GM23338 (cell line): ENCODE results near the gene EFCAB12. TPM values are rescaled to one million over a fixed set of nuclear protein-coding genes. Genes with fewer than 3 reads are reported as not detected.

Experiments
- ATAC-seq: fragments of 200-7000 bp; cut with Tn5 transposase; 3 replicates; pipeline ENCODE4 v1.9.1; 2020
- DNase-seq: peaks from one replicate; pipeline ENCODE4 v3.0.0-alpha.2; 2015; ENCODE audit warnings: low spot score
- H2AFZ ChIP-seq: fragments of 200-600 bp; sonication (generic); 2 replicates; pipeline ENCODE4 v1.8.0; 2016; ENCODE audit warnings: antibody characterized with exemption, mild to moderate bottlenecking, moderate library complexity
- H3F3A ChIP-seq: fragments of 200-600 bp; sonication (generic); replicated peaks from 2 replicates; pipeline ENCODE4 v1.8.0; 2017; ENCODE audit warnings: antibody characterized with exemption, mixed run types, low read depth
- H3K27ac ChIP-seq: fragments of 200-600 bp; sonication (generic); 2 replicates; pipeline ENCODE4 v1.6.1; 2016; ENCODE audit warnings: low read depth
- H3K27me3 ChIP-seq: fragments of 200-600 bp; sonication (generic); 2 replicates; pipeline ENCODE4 v1.8.0; 2016; ENCODE audit warnings: mild to moderate bottlenecking, mixed run types, moderate library complexity; ENCODE audit not compliant: insufficient read depth
- H3K36me3 ChIP-seq: fragments of 200-600 bp; sonication (generic); 2 replicates; pipeline ENCODE4 v1.8.0; 2016; ENCODE audit warnings: mild to moderate bottlenecking; ENCODE audit not compliant: insufficient read depth
- H3K4me1 ChIP-seq: fragments of 200-600 bp; sonication (generic); 2 replicates; pipeline ENCODE4 v1.8.0; 2016; ENCODE audit warnings: mild to moderate bottlenecking, moderate library complexity; ENCODE audit not compliant: insufficient read depth
- H3K4me2 ChIP-seq: fragments of 200-600 bp; sonication (generic); 2 replicates; pipeline ENCODE4 v1.7.1; 2017; ENCODE audit warnings: mixed run types
- H3K4me3 ChIP-seq: fragments of 200-600 bp; sonication (generic); 2 replicates; pipeline ENCODE4 v1.6.1; 2016; ENCODE audit warnings: mixed run types
- H3K79me2 ChIP-seq: fragments of 200-600 bp; sonication (generic); replicated peaks from 2 replicates; pipeline ENCODE4 v1.8.0; 2017; ENCODE audit warnings: mild to moderate bottlenecking; ENCODE audit not compliant: insufficient read depth
- H3K9me2 ChIP-seq: fragments of 200-600 bp; sonication (generic); 2 replicates; pipeline ENCODE4 v1.8.0; 2017; ENCODE audit not compliant: insufficient read depth
- H4K20me1 ChIP-seq: fragments of 200-600 bp; sonication (generic); replicated peaks from 2 replicates; pipeline ENCODE4 v1.8.0; 2017; ENCODE audit warnings: mild to moderate bottlenecking; ENCODE audit not compliant: insufficient read depth
- H3K27ac Mint-ChIP-seq: 2 replicates; pipeline ENCODE4 v1.8.0; 2020; ENCODE audit warnings: inconsistent platforms, mild to moderate bottlenecking, moderate library complexity, mixed read lengths
- H3K27me3 Mint-ChIP-seq: 3 replicates; pipeline ENCODE4 v1.8.0; 2022; ENCODE audit warnings: low read depth, mild to moderate bottlenecking, moderate library complexity, mixed read lengths, inconsistent platforms; ENCODE audit not compliant: insufficient read depth, poor library complexity
- H3K36me3 Mint-ChIP-seq: 3 replicates; pipeline ENCODE4 v1.8.0; 2021; ENCODE audit warnings: low read depth, mild to moderate bottlenecking, inconsistent platforms, moderate library complexity, mixed read lengths
- H3K4me1 Mint-ChIP-seq: 3 replicates; pipeline ENCODE4 v1.8.0; 2020; ENCODE audit warnings: mild to moderate bottlenecking, inconsistent platforms, mixed read lengths
- H3K4me3 Mint-ChIP-seq: 3 replicates; pipeline ENCODE4 v1.8.0; 2021; ENCODE audit warnings: moderate library complexity, mild to moderate bottlenecking, inconsistent platforms, mixed read lengths
- H3K9me3 Mint-ChIP-seq: 3 replicates; pipeline ENCODE4 v1.8.0; 2020; ENCODE audit warnings: moderate library complexity, mild to moderate bottlenecking, inconsistent platforms, mixed read lengths
- CREB1 ChIP-seq: fragments of 250-450 bp; sonication (Bioruptor Pico); IDR thresholded peaks from 2 replicates; pipeline ENCODE4 v1.5.0; 2020; ENCODE audit warnings: low read depth, mild to moderate bottlenecking, moderate library complexity
- EZH2 ChIP-seq: fragments of 200-600 bp; sonication (generic); IDR thresholded peaks from one replicate; pipeline ENCODE4 v1.8.0; 2017; ENCODE audit warnings: antibody characterized with exemption, mild to moderate bottlenecking, low read depth; ENCODE audit not compliant: unreplicated experiment
- EZH2phosphoT487 ChIP-seq: fragments of 200-600 bp; sonication (generic); IDR thresholded peaks from one replicate; pipeline ENCODE4 v1.8.1; 2018; ENCODE audit warnings: antibody characterized with exemption; ENCODE audit not compliant: unreplicated experiment
- POLR2AphosphoS5 ChIP-seq: IDR thresholded peaks from 2 replicates; pipeline ENCODE4 v1.6.1; 2016; ENCODE audit warnings: antibody characterized with exemption, low read depth
- polyA plus RNA-seq: library from polyadenylated mRNA; unstranded; fragments of >200 nt; fragmentation: Nextera tagmentation; extraction: Ambion mirVana; gene quantifications from 2 replicates; pipeline ENCODE4 v1.2.1, GENCODE V29; 2016
- total RNA-seq: library from RNA; depleted of rRNA; stranded (reverse); fragments of >200 nt; shearing (Covaris generic); gene quantifications from 2 replicates; pipeline ENCODE4 v1.2.3, GENCODE V29; 2014
- TF ChIP-seq, protein P1 (sequence below): IDR thresholded peaks from one replicate; pipeline ENCODE4 v1.6.1; 2018; ENCODE audit warnings: antibody characterized with exemption; ENCODE audit not compliant: unreplicated experiment

The EFCAB12 gene
- total and polyA plus RNA-seq, 2 experiments from 2014 or later = 0.24 to 0.65 TPM

DNA sequence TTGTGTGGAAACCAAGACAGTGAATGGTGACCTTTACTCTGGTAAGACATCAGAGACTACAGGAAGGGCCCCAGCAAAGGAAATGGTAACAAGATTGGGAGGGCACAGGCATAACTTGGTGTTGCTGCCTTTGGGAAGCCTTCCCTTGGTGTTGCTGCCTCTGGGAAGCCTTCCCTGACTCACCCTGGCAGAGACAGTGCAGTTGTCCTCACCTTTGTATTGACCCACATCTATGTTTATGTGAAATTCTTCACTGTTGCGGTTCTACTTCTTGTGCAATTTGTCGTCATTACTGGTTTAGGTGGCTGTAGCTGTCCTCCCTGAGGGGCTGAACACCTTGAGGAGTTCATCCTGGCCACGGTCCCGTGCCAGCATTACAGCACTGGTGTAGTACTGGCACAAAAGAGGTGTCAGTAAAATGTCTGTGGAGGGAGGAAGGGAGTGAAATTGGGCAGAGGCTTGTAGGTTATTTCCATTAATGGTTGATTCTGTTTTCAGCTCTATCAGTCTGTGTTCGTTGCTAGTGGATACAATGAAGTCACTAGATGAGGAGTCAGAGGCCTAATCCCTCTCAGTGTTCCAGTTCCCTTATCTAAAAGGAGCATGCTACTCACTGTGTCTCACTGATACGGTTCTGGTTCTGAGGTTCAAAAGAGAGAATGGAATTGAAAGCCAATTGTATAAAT, 33.2 kb upstream of the EFCAB12 start:
- Histone ChIP-seq H4K20me1 (peaks cover 5% of the 10 kb centered on the region; the same call in 1 of the 2 replicates), H3K79me2 (no peaks in the 10 kb centered on the region), H3K9me2 (no peaks in the 10 kb centered on the region), H3K27me3 (no peaks in the 10 kb centered on the region), H3K4me3 (no peak overlapping the region), H3K4me1 (no peaks in the 10 kb centered on the region), H3F3A (no peaks in the 10 kb centered on the region), H3K27ac (no peak overlapping the region), H2AFZ (no peak overlapping the region), H3K36me3 (peaks cover 9% of the 10 kb centered on the region; the same call in 1 of the 2 replicates), H3K4me2 (no peak overlapping the region)
- H3K9me3 Mint-ChIP-seq = no peaks in the 10 kb centered on the region
- TF ChIP-seq POLR2AphosphoS5 = no peak
- no peaks in the 10 kb centered on the region for H3K27me3 Mint-ChIP-seq
- no peak for DNase-seq
- no peaks in the 10 kb centered on the region for H3K4me1 Mint-ChIP-seq
- H3K4me3 Mint-ChIP-seq = no peak overlapping the region
- H3K36me3 Mint-ChIP-seq = no peaks in the 10 kb centered on the region; the same call in 2 of the 3 replicates
- ATAC-seq = no peak
- no peak overlapping the region for H3K27ac Mint-ChIP-seq

DNA sequence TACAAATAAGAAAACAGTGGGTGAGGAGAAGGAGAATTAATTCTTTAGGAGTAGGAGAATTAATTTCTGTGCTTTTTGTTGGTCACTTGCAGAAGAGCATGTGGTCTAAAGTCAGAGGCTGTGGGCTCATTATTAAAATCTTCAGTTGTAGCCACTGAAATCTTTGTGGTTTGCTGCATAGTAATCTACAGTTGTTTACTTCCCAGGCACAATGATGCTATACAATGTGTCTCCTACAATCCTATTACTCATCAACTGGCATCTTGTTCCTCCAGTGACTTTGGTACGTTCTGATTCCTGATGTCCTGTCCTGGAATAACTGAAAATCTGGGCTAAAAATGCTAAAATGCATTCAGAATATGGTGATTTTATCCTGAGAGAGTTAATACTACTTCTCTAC, 32.6 kb upstream of the EFCAB12 start:
- H2AFZ ChIP-seq = no peak overlapping the region
- no peaks in the 10 kb centered on the region for H3K27me3 Mint-ChIP-seq

DNA sequence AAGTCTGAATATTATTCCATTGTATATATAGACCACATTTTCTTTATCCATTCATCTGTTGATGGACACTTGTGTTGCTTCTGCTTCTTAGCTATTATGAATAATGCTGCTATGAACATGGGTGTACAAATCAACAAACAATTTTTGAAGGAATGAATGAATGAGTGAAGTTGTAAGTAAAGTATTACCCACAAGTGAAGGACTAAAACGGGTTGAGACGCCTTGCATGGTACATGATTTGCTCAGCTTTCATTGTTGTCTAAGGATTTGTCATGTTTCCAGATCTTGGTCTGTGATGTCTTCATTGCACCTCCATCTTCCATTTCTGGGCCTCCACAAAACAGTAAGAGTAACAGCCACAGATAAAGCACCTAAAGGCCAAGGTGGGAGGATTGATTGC, 32.1 kb upstream of the EFCAB12 start:
- no peak overlapping the region for H3K4me3 Mint-ChIP-seq
- no peaks in the 10 kb centered on the region for H3K4me1 Mint-ChIP-seq
- Histone ChIP-seq H3K4me1 (no peaks in the 10 kb centered on the region), H3K79me2 (no peaks in the 10 kb centered on the region), H3K9me2 (no peaks in the 10 kb centered on the region), H3F3A (no peaks in the 10 kb centered on the region), H4K20me1 (peaks cover 5% of the 10 kb centered on the region; the same call in 1 of the 2 replicates), H3K4me3 (no peak overlapping the region), H3K4me2 (no peak overlapping the region), H3K27me3 (no peaks in the 10 kb centered on the region), H3K36me3 (peaks cover 9% of the 10 kb centered on the region), H2AFZ (no peak overlapping the region), H3K27ac (no peak overlapping the region)
- H3K27ac Mint-ChIP-seq = no peak overlapping the region
- ATAC-seq (no peak), DNase-seq (no peak)
- H3K36me3 Mint-ChIP-seq = peaks cover 3% of the 10 kb centered on the region; the same call in 1 of the 3 replicates
- no peaks in the 10 kb centered on the region for H3K27me3 Mint-ChIP-seq
- no peaks in the 10 kb centered on the region for H3K9me3 Mint-ChIP-seq
- TF ChIP-seq EZH2 (no peak), POLR2AphosphoS5 (no peak), CREB1 (CRISPR knock-in tag) (no peak), EZH2phosphoT487 (no peak)
- TF ChIP-seq, protein P1, sequence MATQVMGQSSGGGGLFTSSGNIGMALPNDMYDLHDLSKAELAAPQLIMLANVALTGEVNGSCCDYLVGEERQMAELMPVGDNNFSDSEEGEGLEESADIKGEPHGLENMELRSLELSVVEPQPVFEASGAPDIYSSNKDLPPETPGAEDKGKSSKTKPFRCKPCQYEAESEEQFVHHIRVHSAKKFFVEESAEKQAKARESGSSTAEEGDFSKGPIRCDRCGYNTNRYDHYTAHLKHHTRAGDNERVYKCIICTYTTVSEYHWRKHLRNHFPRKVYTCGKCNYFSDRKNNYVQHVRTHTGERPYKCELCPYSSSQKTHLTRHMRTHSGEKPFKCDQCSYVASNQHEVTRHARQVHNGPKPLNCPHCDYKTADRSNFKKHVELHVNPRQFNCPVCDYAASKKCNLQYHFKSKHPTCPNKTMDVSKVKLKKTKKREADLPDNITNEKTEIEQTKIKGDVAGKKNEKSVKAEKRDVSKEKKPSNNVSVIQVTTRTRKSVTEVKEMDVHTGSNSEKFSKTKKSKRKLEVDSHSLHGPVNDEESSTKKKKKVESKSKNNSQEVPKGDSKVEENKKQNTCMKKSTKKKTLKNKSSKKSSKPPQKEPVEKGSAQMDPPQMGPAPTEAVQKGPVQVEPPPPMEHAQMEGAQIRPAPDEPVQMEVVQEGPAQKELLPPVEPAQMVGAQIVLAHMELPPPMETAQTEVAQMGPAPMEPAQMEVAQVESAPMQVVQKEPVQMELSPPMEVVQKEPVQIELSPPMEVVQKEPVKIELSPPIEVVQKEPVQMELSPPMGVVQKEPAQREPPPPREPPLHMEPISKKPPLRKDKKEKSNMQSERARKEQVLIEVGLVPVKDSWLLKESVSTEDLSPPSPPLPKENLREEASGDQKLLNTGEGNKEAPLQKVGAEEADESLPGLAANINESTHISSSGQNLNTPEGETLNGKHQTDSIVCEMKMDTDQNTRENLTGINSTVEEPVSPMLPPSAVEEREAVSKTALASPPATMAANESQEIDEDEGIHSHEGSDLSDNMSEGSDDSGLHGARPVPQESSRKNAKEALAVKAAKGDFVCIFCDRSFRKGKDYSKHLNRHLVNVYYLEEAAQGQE = no peak

More for the DNA sequence above, 32.6 kb upstream of the EFCAB12 start:
- Histone ChIP-seq H3K9me2 (no peaks in the 10 kb centered on the region), H3F3A (no peaks in the 10 kb centered on the region), H3K27me3 (no peaks in the 10 kb centered on the region), H3K4me2 (no peak overlapping the region), H3K4me1 (no peaks in the 10 kb centered on the region), H3K79me2 (no peaks in the 10 kb centered on the region), H4K20me1 (peaks cover 5% of the 10 kb centered on the region; the same call in 1 of the 2 replicates), H3K36me3 (peaks cover 9% of the 10 kb centered on the region), H3K27ac (no peak overlapping the region), H3K4me3 (no peak overlapping the region)
- H3K36me3 Mint-ChIP-seq = no peaks in the 10 kb centered on the region; the same call in 2 of the 3 replicates
- H3K27ac Mint-ChIP-seq = no peak overlapping the region
- TF ChIP-seq EZH2 = no peak
- no peak for ATAC-seq
- H3K9me3 Mint-ChIP-seq = no peaks in the 10 kb centered on the region
- no peak overlapping the region for H3K4me3 Mint-ChIP-seq
- DNase-seq = no peak
- H3K4me1 Mint-ChIP-seq = no peaks in the 10 kb centered on the region
